Stimulated activated CD4-positive, alpha-beta T cell treated with anti-CD3 and anti-CD28 coated beads, TNF-alpha, amount 100 ng/mL, for 48 hours (primary cell): ENCODE data around the gene GNLY.

Experiments
- DNase-seq, 3 donors: peaks; one replicate each; pipeline ENCODE4 v3.0.0-alpha.2; 2020; ENCODE audit warnings: low read depth in 3 of 3

The GNLY gene

DNA sequence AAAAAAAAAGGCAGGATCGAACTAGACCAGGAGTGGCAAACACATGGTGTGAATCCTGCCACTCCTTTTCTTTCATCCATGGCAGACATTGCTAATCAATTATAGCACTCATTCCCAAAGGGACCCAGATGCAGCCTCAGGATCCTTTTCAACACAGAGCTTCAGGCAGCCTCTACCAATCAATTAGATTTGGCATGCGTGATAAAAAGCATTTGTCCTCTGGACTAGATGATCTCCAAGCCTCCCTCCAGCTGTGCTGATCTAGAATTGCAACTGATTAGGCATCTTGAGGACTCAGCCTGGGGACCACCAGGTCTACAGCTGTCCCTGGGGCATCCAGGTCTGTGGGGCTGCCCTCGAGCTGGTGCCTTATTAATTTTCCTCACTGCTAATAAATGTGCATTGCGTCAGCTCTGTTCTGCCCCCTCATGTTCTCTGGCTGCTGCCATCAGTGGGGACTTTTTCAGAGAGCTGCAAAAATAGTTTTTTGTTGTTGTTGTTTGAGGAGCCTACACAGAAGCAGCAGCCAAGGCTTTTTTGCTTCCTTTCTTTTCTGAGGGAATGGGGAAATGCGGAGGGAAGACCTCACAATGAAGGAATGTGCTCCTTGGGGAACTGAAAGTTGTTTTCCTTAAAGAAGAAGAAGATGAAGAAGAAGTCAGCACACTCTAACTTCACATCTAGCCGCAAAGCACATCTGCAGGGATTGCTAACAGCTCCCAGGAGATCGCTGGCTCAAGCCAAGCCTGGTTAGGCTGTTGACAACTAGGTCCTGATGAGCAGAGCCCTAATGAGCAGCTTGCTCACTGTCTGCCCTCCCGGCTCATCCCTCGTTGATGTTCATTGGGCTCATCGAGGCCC, 50.8 kb downstream of the GNLY start:
- DNase-seq: no peak

DNA sequence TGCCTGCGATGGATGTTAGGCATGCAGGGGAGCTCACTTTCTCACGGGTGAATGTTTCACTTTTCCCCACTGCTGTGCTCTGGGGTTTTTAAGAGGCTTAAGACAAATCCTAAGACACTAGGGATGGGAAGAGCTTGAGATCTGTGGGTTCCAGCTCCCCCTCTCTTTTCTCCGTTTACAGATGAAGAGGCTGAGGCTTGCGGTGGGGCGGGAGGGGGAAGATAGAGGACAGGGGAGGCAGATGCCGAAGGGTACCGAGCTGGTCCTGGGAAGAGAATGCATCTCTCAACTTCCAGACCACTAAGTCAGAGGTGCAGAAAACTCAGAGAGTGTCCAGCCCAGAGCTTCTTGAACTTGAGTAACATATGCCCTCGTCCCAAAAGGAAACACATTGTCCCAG, 51.5 kb downstream of the GNLY start:
- DNase-seq: no peak

DNA sequence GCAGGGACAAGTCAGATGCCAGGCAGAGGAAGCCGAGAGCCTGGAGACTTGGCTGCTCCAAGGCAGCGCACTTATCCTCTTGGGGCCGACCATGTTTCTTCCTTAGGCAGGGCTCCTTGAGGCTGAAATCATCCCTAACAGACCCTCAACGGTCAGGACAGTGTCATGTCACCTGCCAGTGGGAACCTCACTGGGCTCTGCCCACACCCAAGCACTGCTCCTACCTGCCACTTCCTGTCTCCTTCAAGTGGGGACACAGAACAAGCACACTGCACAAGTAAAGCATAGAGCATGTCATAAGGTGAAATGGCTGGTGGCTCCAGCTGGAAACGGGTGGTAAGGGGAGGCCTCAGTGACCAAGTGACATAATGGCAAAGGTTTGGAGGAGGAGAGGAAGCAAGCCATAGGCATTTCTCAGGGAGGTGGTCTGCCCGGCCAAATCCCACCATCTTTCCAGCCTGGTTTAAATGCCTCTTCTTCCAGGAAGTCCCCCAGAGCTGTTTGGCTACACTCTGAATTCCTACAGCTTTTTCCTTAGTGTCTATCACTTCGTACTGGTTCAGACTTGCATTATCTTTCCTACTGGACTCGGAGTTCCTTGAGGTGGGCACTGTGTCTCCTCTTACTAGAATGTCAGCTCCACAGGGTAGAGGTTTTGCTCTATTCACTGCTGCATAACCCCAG, 52.3 kb downstream of the GNLY start:
- no peak for DNase-seq

DNA sequence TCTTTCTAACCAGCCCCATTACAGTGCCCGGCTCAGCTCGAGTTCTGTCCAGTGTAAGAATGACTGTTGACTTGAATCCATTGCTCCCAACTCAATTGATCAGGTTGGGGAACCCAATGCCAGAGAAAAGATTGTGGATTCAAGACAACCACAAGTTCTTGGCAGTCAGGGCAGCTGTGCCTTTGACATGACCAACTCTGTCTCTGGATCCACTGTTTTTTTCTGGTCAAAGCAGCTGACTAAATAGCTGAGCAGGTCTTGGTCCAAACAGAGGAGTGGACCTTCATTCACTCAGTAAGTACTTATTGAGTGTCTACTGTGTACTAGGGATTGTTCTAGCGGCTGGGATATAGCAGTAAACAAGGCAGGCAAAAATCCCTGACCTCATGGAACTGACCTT, 53.3 kb downstream of the GNLY start:
- no peak for DNase-seq

DNA sequence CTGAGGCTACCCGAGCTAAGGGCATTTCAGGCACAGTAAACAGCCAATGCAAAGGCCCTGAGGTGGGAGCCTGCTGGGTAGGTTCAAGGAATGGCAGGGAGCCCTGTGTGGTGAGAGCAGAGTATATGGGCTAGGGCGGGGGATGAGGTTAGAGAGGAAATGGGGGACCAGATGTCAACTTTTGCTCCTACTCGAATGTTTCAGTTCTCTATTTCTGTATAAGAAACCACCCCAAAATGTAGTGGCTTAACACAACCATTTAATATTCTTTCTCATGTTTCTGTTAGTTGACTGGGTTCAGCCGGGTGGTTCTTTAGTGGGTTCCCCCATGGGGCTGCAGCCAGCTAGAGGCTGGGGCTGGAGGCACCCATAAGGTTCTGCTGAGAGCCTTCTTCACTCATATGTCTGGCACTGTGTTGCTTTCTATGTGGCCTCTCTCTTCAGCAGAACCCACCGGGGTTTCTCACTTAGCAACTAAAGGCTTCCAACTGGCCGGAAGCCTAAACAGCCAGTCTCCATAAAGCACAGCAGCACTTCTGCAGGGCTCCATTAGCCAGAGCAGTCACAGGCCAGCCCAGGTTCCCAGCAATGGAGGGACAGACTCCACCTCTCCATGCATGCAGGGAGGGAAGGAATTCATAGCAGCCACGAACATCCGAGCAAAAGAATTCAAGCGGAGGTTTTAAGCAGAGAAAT, 54.0 kb downstream of the GNLY start:
- no peak for DNase-seq
